GM23248 (cell line): ENCODE results near the gene REM2.

ENCODE experiments used
- EZH2 ChIP-seq: fragments of 200-600 bp; sonication (generic); IDR thresholded peaks from 2 replicates; pipeline ENCODE4 v1.6.1; 2018; ENCODE audit warnings: antibody characterized with exemption, mild to moderate bottlenecking; ENCODE audit not compliant: insufficient read depth, poor library complexity, severe bottlenecking
- EZH2phosphoT487 ChIP-seq: fragments of 200-600 bp; sonication (generic); IDR thresholded peaks from 2 replicates; pipeline ENCODE4 v1.6.1; 2018; ENCODE audit warnings: antibody characterized with exemption, moderate library complexity, mild to moderate bottlenecking, low read depth; ENCODE audit not compliant: insufficient read depth

- TF ChIP-seq EZH2, result no peak
- TF ChIP-seq EZH2phosphoT487, result no peak
Observed at GRCh38 chr14:22895402-22895801, 12.4 kb downstream of the REM2 start.
